K562 (cell line): ENCODE data around the gene INPPL1. TPM values are rescaled to one million over a fixed set of nuclear protein-coding genes. Genes with fewer than 3 reads are reported as not detected.

Source experiments
- E2F8 ChIP-seq: fragments of 450-650 bp; IDR thresholded peaks from 2 replicates; pipeline ENCODE4 v1.7.1; 2018; ENCODE audit warnings: mild to moderate bottlenecking, low read depth; ENCODE audit not compliant: partially characterized antibody
- FOXA1 ChIP-seq: fragments of 450-650 bp; IDR thresholded peaks from 2 replicates; pipeline ENCODE4 v1.6.1; 2016; ENCODE audit warnings: mild to moderate bottlenecking, borderline replicate concordance
- MYNN ChIP-seq, 2 experiments: sonication (generic); formaldehyde crosslinking in 1 of 2; IDR thresholded peaks; 2 replicates each; pipeline versions ENCODE4 v1.5.0 to v1.6.1; 2016 to 2020; ENCODE audit warnings: antibody characterized with exemption in 1 of 2, missing genetic modification reagents in 1 of 2
- POLR2A ChIP-seq: fragments of 450-650 bp; conservative IDR thresholded peaks from 2 replicates; pipeline ENCODE4 v1.6.1; 2016
- POLR2AphosphoS2 ChIP-seq: IDR thresholded peaks from 2 replicates; pipeline ENCODE4 v1.6.1; 2012; ENCODE audit warnings: low read length, improper control_type of control experiment
- POLR2B ChIP-seq: fragments of 450-650 bp; IDR thresholded peaks from 2 replicates; pipeline ENCODE4 v1.6.1; 2018; ENCODE audit warnings: low read depth; ENCODE audit not compliant: partially characterized antibody
- POLR2G ChIP-seq: fragments of 200-400 bp; formaldehyde crosslinking; IDR thresholded peaks from 2 replicates; pipeline ENCODE4 v1.6.1; 2017; ENCODE audit warnings: low read depth, mild to moderate bottlenecking, antibody characterized with exemption, low read length, moderate library complexity
- SUPT5H ChIP-seq: fragments of 450-650 bp; IDR thresholded peaks from 2 replicates; pipeline ENCODE4 v1.6.1; 2016
- ZKSCAN1 ChIP-seq: fragments of 150-350 bp; IDR thresholded peaks from 2 replicates; pipeline ENCODE4 v1.6.1; 2016; ENCODE audit warnings: low read depth, low read length
- ZNF133 ChIP-seq: fragments of 250-450 bp; sonication (Bioruptor Pico); IDR thresholded peaks from 2 replicates; pipeline ENCODE4 v1.4.0; 2020; ENCODE audit warnings: mild to moderate bottlenecking
- polyA plus RNA-seq, 8 experiments: library from polyadenylated mRNA; depleted of rRNA in 4 of 8; stranded (reverse) in 5 of 8; unstranded in 3 of 8; fragments of >200 nt; fragmentation: Nextera tagmentation in 2 of 8; fragmentation: Illumina TruSeq in 1 of 8; extraction: Ambion mirVana in 2 of 8; extraction: Trizol in 1 of 8; gene quantifications; 2 replicates each; pipeline versions ENCODE4 v1.2.1 to v1.2.3, GENCODE V29; 2011 to 2014; ENCODE audit warnings: inconsistent platforms in 1 of 8, missing spikeins in 1 of 8
- total RNA-seq, 7 experiments: library from RNA; depleted of rRNA in 6 of 7; stranded (reverse); fragments of >200 nt in 6 of 7; fragmentation: Illumina TruSeq in 2 of 7; extraction: Trizol in 2 of 7; gene quantifications; 2 replicates each; pipeline versions ENCODE4 v1.2.1 to v1.2.3, GENCODE V29; 2011 to 2021; ENCODE audit warnings: low replicate concordance in 1 of 7

INPPL1 gene
- total and polyA plus RNA-seq, 9 of the 15 experiments (the other 6 are each of a cell fraction or from before 2014, with no cell fraction given): 0.55 to 137 (median 61.6) TPM

DNA sequence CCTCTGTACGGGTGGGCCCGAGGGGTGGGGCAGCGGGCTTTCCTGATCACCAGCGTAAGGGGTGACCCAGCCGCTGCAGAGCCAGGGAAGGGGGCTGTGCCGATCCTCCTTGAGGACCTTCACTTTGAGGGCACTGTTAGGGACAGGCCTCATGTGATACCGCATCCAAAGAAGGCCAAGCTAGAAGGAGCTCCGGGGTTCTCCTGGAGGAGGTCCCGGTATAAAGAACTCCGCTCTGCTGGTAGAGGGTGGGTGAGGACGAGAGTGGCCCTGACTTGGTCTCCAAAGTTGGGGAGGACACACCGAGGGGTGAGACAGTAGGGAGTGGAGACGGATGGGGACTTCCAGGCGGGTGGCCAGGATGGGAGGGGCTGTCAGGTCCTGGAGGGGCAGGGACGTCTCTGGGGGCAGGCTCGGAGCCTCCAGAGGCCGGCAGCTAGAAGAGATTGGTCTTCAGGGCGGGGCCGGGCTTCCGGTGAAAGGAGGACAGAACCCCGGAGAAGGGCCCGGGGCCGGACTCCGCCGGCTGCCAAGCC, 14.8 kb downstream of the INPPL1 start (continued):
- peak; percentile 39 for TF ChIP-seq E2F8
- peak; percentile 56 for TF ChIP-seq SUPT5H
- TF ChIP-seq ZNF133 (CRISPR knock-in tag): no peak
- TF ChIP-seq POLR2B: peak; percentile 44
- peak; percentile 59 for TF ChIP-seq POLR2A
- TF ChIP-seq POLR2G: peak; percentile 59; the same call in 1 of the 2 replicates
- TF ChIP-seq POLR2AphosphoS2: peak; percentile 95
- 0 out of 2 replicates have a peak, but pooled peaks have one; percentile 28 for TF ChIP-seq MYNN (IDR thresholded peaks at IDR 0.05)
- TF ChIP-seq MYNN (CRISPR knock-in tag; IDR thresholded peaks at IDR 0.05): no peak
- TF ChIP-seq ZKSCAN1: no peak
- TF ChIP-seq FOXA1: no peak
